ENCODE results near the gene LRRC8C.

GRCh38 chr1:89762386-89762778, 129.5 kb downstream of the LRRC8C start:
- TF ChIP-seq BRCA1 (IDR thresholded peaks at IDR 0.05; ENCODE audit: low read depth, low read length) (no peak), JUND (IDR thresholded peaks at IDR 0.05; ENCODE audit: low read depth, low read length) (no peak), SREBF1 (IDR thresholded peaks at IDR 0.05; ENCODE audit: low read length) (no peak), POLR2A (IDR thresholded peaks at IDR 0.05; ENCODE audit: low read depth, low read length) (no peak), GABPA (IDR thresholded peaks at IDR 0.05; ENCODE audit: low read depth) (no peak), EP300 (IDR thresholded peaks at IDR 0.05; ENCODE audit: borderline replicate concordance in 1 of 2, control insufficient read depth in 1 of 2, low read depth in 2 of 2, low read length in 2 of 2) (no peak), CTCF (IDR thresholded peaks at IDR 0.05 in 2 of 3, conservative IDR thresholded peaks at IDR 0.05 in 1 of 3; ENCODE audit: control insufficient read depth in 2 of 3, extremely low read depth in 1 of 3, insufficient read depth in 1 of 3, low read depth in 3 of 3, low read length in 3 of 3) (no peak), CEBPB (IDR thresholded peaks at IDR 0.05; ENCODE audit: borderline replicate concordance in 1 of 2, low read depth in 2 of 2, low read length in 2 of 2) (no peak), RFX5 (IDR thresholded peaks at IDR 0.05; ENCODE audit: low read depth, low read length) (no peak), POLR2AphosphoS5 (IDR thresholded peaks at IDR 0.05; ENCODE audit: low read length) (no peak), TAF1 (IDR thresholded peaks at IDR 0.05; ENCODE audit: borderline replicate concordance, low read depth, low read length) (no peak), ELK1 (IDR thresholded peaks at IDR 0.05; ENCODE audit: low read depth, low read length) (no peak), USF1 (IDR thresholded peaks at IDR 0.05; ENCODE audit: borderline replicate concordance, extremely low read length, insufficient read depth, low read depth, low read length) (no peak), REST (IDR thresholded peaks at IDR 0.05; ENCODE audit: low read depth, low read length) (no peak)
